Measurements from ENCODE around the gene OR6C70. TPM values are rescaled to one million over a fixed set of nuclear protein-coding genes. Genes with fewer than 3 reads are reported as not detected.

OR6C70 gene
- total and polyA plus RNA-seq, 2 of the 4 experiments (the other 2 are of a cell fraction), result not detected

DNA sequence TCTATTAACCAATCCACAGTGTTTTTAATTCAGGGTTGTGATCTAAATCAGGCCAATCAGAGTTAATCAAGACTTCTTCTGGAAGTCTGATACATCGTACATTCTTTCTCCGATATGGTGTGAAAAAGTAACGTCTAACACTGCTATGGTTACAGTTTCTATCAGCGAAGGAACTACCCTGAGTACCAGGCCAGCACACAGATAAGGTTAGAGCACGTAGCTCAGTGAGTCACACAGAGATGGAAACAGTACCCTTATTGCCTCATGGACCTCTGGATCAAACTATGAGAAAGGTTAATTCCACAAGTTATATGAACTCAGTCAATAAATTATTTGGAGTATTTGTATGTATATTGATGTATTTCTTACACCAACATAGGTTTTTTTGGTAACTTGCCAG is 25.6 kb upstream of the OR6C70 start:
- Histone ChIP-seq H4K20me1 (ENCODE audit: insufficient read depth, low read length) (no peaks in the 10 kb centered on the region), H2BK120ac (ENCODE audit: low read depth, low read length) (no peak overlapping the region), H3K27me3 (ENCODE audit: control insufficient read depth, insufficient read depth, low read length) (no peaks in the 10 kb centered on the region), H3K4me3 (ENCODE audit: insufficient read depth, low read depth, low read length) (no peak overlapping the region), H3K56ac (ENCODE audit: extremely low read depth, insufficient read depth, low read length) (no peak overlapping the region), H4K91ac (ENCODE audit: insufficient read depth, low read depth, low read length) (no peak overlapping the region), H3K4me1 (ENCODE audit: control insufficient read depth, insufficient read depth, low read length) (no peaks in the 10 kb centered on the region), H2BK20ac (ENCODE audit: low read depth, low read length) (no peak overlapping the region), H3K36me3 (ENCODE audit: control insufficient read depth, insufficient read depth, low read length) (no peaks in the 10 kb centered on the region), H3K9me3 (ENCODE audit: control insufficient read depth, insufficient read depth, low read length) (no peaks in the 10 kb centered on the region), H3K9me1 (ENCODE audit: insufficient read depth, low read length) (no peaks in the 10 kb centered on the region), H3K4me2 (ENCODE audit: low read depth, low read length) (no peak overlapping the region), H3K23ac (ENCODE audit: low read depth, low read length) (no peak overlapping the region), H3K9ac (ENCODE audit: low read depth, low read length) (no peak overlapping the region), H3K27ac (ENCODE audit: insufficient read depth, low read length) (no peak overlapping the region), H2AFZ (replicated peaks; ENCODE audit: low read length, poor library complexity) (no peak overlapping the region), H4K8ac (ENCODE audit: low read depth in 2 of 2, low read length in 2 of 2) (no peak overlapping the region), H3K4ac (ENCODE audit: low read depth, low read length) (no peak overlapping the region), H2BK15ac (ENCODE audit: low read depth, low read length) (no peak overlapping the region), H2AK5ac (ENCODE audit: low read depth, low read length) (no peak overlapping the region), H4K5ac (ENCODE audit: low read depth, low read length) (no peak overlapping the region), H3K14ac (replicated peaks; ENCODE audit: low read depth, low read length) (no peak overlapping the region), H2AK9ac (replicated peaks; ENCODE audit: low read depth, low read length, poor library complexity) (no peak overlapping the region), H2BK5ac (ENCODE audit: low read depth, low read length, poor library complexity, severe bottlenecking) (no peak overlapping the region), H3K18ac (ENCODE audit: low read depth, low read length) (no peak overlapping the region), H3K79me1 (ENCODE audit: low read depth in 1 of 2, low read length in 2 of 2) (no peaks in the 10 kb centered on the region)
- CTCF ChIA-PET, result no interaction called here
- no TSS peak for BruUV-seq (replicated peaks)
- no peak for TF ChIP-seq MXI1 (IDR thresholded peaks at IDR 0.05; ENCODE audit: borderline replicate concordance, low read depth, low read length)
- no peak for TF ChIP-seq MAZ (IDR thresholded peaks at IDR 0.05; ENCODE audit: borderline replicate concordance, low read depth, low read length)
- TF ChIP-seq POLR2A (IDR thresholded peaks at IDR 0.05; ENCODE audit: low read depth, low read length), result no peak
- TF ChIP-seq, protein P1, sequence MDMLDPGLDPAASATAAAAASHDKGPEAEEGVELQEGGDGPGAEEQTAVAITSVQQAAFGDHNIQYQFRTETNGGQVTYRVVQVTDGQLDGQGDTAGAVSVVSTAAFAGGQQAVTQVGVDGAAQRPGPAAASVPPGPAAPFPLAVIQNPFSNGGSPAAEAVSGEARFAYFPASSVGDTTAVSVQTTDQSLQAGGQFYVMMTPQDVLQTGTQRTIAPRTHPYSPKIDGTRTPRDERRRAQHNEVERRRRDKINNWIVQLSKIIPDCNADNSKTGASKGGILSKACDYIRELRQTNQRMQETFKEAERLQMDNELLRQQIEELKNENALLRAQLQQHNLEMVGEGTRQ (IDR thresholded peaks at IDR 0.05; ENCODE audit: low read depth, low read length), result no peak
- ATAC-seq (ENCODE audit: low read depth), result no peak
- no peak for DNase-seq
- 60% methylated on average over 3 of the region's 5 CpGs; no CpG with 5 or more reads in 1 of the 2 experiments for WGBS, 2 experiments (ENCODE audit: extremely low coverage in 2 of 2, insufficient read length in 1 of 2)
- intact Hi-C loops (cut with micrococcal nuclease) (no loop called here), in situ Hi-C loops (cut with MboI; ENCODE audit: low sequenced_read_pairs) (no loop called here), dilution Hi-C loops (cut with HindIII; ENCODE audit: low sequenced_read_pairs, unreplicated experiment) (no loop called here)
- POLR2A ChIA-PET (ENCODE audit: unreplicated experiment), result no interaction called here
